Urothelium cell line (cell line): Measurements from ENCODE around the gene NBL1.
A peak's percentile ranks its signal among the peaks of the same experiment; 100 is the strongest.

Source experiments
- DNase-seq: peaks from one replicate; pipeline ENCODE4 v3.0.0; 2011; ENCODE audit warnings: low spot score, mixed read lengths
- FAIRE-seq: peaks from 2 replicates; lab custom pipeline; 2011; peaks lifted over from hg19 to GRCh38; lab: Jason Lieb, UNC

Gene NBL1

DNA sequence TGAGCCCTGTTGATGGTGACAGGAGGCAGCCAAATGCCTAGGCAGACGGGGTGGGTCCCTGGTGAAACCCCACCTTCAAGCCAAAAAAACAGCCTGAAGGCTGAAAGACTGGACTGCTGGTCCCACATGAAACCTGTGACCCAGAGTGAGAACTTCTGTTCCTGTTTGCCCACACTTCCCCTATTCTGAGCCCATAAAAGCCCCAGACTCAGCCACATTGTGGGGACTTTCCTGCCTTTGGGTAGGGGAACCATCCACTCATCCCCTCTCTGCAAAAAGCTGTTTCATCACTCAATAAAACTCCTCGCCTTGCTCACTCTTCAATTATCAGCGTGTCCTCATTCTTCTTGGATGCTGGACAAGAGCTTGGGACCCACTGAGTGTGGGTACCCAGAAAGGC, 45.7 kb downstream of the NBL1 start:
- FAIRE-seq (no peak), DNase-seq (no peak)

DNA sequence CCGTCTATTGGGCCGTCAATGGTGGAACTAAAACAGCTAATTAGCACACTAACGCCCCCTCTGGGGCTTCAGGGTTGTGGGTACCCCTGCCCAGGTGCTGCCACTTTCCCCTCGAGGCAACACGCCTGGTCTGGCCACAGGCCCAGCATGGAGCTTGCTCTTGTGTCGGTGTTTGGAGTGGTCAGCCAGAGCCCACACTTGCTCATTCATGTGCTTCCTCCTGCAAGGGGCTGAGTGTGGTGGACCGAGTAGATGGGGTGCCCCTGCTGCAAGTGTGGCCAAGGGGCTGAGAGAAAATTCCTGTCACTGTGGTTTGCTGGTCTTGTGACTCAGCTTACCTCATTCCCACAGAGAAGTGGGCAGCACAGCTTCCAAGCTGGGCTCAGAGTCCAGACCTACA, 46.2 kb downstream of the NBL1 start:
- FAIRE-seq (no peak), DNase-seq (no peak)

GRCh38 chr1:19694298-19694697, 50.2 kb downstream of the NBL1 start:
- DNase-seq, result no peak
- no peak for FAIRE-seq

GRCh38 chr1:19695772-19696171, 51.7 kb downstream of the NBL1 start:
- DNase-seq (no peak), FAIRE-seq (no peak)

DNA sequence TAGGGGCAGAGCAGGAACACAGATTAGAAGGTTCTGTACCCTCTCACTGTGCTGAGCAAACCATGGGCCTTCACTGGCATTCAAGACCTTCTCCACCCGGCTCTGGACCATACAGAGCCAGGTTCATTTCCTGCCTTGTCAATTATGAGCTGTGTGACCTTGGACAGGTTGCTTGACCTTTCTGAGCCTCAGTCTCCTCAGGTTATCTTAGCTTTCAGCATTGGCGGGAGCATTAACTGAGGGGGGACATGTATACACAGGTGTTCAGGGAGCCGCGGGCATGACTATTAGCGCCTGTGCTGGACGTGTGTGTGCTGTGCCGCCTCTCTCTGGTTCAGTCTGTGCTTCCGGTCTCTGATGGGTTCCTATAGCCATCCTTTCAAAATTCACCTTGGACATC, 52.7 kb downstream of the NBL1 start:
- DNase-seq, result no peak
- FAIRE-seq, result no peak

DNA sequence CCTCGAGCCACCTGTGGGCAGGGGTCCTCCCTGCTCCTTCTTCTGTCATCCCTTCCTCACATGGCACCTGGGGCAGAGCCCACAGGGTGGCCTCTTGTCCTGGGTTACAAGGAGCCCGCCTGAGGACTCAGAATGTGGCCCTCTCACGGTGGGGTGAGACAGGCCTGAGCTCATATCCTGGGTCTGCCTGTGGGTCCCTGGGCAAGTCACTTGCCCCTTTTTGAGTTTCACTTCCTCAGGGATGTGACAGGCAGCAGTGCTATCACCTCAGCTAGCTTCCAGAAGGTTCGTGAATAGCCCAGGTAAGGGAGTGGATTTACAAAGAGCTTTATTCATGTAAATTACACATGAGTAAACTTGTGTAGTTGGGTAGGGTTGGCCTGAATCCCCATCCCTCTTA, 54.1 kb downstream of the NBL1 start:
- FAIRE-seq (no peak), DNase-seq (no peak)

- DNase-seq, result no peak
- no peak for FAIRE-seq
Observed at GRCh38 chr1:19700079-19700777, 56.1 kb downstream of the NBL1 start.

GRCh38 chr1:19703280-19703679, 59.2 kb downstream of the NBL1 start:
- DNase-seq (no peak), FAIRE-seq (no peak)

DNA sequence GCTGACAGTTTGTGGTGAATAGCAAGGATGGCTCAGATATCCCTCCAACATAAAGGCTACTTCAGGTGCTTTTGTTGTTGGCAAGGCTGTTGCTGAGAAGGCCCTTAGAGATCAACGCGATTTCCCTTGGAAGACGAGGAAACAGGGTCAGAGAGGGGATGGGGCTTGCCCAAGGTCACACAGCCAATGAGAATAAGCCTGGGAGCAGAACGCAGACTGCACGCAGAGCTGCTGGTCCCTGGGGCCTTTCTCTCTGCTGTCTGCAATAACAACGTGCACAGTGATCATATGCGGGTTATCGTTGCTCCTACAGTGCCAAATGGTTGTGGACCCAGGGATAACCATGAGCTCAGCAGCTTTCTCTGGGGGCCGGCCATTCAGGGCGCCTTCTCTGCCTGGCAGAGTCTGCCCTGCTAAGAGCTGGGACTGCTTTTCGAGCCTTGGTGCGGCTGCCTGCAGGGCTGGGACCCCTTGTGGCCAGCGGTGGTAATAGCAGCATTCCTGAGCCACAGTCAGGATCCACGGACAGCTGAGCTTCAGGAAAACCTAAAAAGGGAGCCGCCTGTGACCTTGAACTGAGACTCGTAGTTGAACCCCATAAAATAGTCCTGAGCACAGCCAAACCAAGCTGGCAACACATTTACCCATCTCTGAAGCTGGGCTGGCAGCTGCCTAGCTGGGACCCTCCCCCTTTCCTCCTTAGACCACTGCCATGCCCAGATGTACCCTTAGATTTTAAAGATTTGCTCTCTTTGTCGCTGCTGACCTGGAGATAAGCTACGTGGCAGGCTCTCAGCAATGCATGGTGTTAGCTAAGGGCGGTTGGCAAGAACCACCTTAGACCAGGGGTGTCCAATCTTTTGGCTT, 60.4 kb downstream of the NBL1 start:
- no peak for FAIRE-seq
- peak; percentile 86 for DNase-seq

DNA sequence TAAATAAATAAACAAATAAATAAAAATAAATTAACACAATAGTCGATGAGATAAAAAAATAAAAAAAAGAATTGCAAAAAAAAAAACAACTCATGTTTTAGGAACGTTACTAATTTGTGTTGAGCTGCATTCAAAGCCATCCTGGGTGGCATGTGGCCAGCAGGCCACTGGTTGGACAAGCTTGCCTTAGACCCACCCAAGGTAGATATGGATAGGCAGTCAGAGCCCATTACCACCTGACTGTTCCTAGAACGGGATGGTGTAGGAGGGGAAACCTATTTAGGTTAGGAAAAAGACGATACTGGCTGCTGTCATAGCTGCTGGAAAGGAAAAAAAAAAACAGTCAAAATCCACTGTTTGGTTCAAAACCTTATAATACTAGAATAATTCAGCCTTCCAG, 61.4 kb downstream of the NBL1 start:
- DNase-seq (no peak), FAIRE-seq (no peak)

DNA sequence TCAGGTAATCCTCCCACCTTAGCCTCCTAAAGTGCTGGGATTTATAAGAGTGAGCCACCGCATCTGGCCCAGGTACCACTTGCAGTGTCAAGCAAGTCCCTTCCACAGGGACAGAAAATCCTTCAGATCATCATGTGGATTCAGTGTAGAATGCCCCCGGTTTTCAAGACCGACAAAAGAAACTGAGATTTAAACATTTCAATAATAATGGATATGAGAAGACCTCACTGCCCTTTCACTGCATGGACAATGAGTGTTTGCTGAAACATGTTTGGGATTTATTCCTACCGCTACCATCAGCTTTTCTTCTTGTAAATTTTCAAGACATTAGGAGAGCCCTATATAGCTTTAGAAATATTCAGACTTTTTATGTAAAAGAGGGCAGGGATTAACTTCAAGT, 62.0 kb downstream of the NBL1 start:
- no peak for DNase-seq
- no peak for FAIRE-seq
